GM10847 (cell line): ENCODE measurements around the gene CELA3A.
A peak's percentile ranks its signal among the peaks of the same experiment; 100 is the strongest.

Experiments
- POLR2A ChIP-seq: IDR thresholded peaks from 2 replicates; pipeline ENCODE4 v1.6.1; 2011; ENCODE audit not compliant: insufficient read length; ENCODE audit errors: extremely low read depth

Gene CELA3A

GRCh38 chr1:22048351-22049192 is 47.1 kb downstream of the CELA3A start:
- no peak for TF ChIP-seq POLR2A

- no peak for TF ChIP-seq POLR2A
Observed at GRCh38 chr1:22050330-22050729, 48.9 kb downstream of the CELA3A start.

GRCh38 chr1:22051607-22052114 is 50.2 kb downstream of the CELA3A start:
- TF ChIP-seq POLR2A: no peak

- TF ChIP-seq POLR2A: peak; percentile 96
Observed at GRCh38 chr1:22052115-22053016, 50.9 kb downstream of the CELA3A start, which contains the start of gene CDC42. TSS of gene CDC42 (plus strand) at chr1:22052709. CDS start at chr1:22078479, 25,770 bp downstream.

GRCh38 chr1:22053017-22053860 is 51.8 kb downstream of the CELA3A start:
- no peak for TF ChIP-seq POLR2A

GRCh38 chr1:22053861-22054770 is 52.7 kb downstream of the CELA3A start:
- no peak for TF ChIP-seq POLR2A

- TF ChIP-seq POLR2A: no peak
Observed at GRCh38 chr1:22055463-22055862, 54.0 kb downstream of the CELA3A start.

- TF ChIP-seq POLR2A: no peak
Observed at GRCh38 chr1:22056043-22056442, 54.6 kb downstream of the CELA3A start.

GRCh38 chr1:22056936-22057335 is 55.5 kb downstream of the CELA3A start:
- no peak for TF ChIP-seq POLR2A

GRCh38 chr1:22057861-22058260 is 56.4 kb downstream of the CELA3A start:
- no peak for TF ChIP-seq POLR2A
